Keratinocyte (primary cell): ENCODE measurements around the gene LMAN2L. TPM values are rescaled to one million over a fixed set of nuclear protein-coding genes. Genes with fewer than 3 reads are reported as not detected.

Experiments used
- DNase-seq: peaks from one replicate; pipeline ENCODE4 v3.0.0-alpha.2; 2011; ENCODE audit warnings: low read depth, missing footprints, low spot score
- FAIRE-seq: peaks from 2 replicates; lab custom pipeline; 2011; peaks lifted over from hg19 to GRCh38; lab: Jason Lieb, UNC
- H2AFZ ChIP-seq: 2 replicates; pipeline ENCODE4 v1.6.0; 2012; ENCODE audit warnings: low read length, control low read depth, inconsistent platforms; ENCODE audit not compliant: control insufficient read depth
- H3K27ac ChIP-seq: 2 replicates; pipeline ENCODE4 v1.5.1; 2011; ENCODE audit warnings: low read length; ENCODE audit not compliant: control insufficient read depth, insufficient read depth
- H3K27me3 ChIP-seq: 3 replicates; pipeline ENCODE4 v1.6.0; 2011; ENCODE audit warnings: low read length; ENCODE audit not compliant: control insufficient read depth, insufficient read depth; ENCODE audit errors: extremely low read depth
- H3K36me3 ChIP-seq, 2 experiments: 2 replicates in 1 of 2; 3 replicates in 1 of 2; pipeline ENCODE4 v1.5.1; 2011; ENCODE audit warnings: low read length in 2 of 2, mild to moderate bottlenecking in 1 of 2; ENCODE audit not compliant: control insufficient read depth in 2 of 2, insufficient read depth in 2 of 2; ENCODE audit errors: extremely low read depth in 1 of 2
- H3K4me1 ChIP-seq: 3 replicates; pipeline ENCODE4 v1.5.1; 2011; ENCODE audit warnings: low read length; ENCODE audit not compliant: control insufficient read depth, insufficient read depth; ENCODE audit errors: extremely low read depth
- H3K4me2 ChIP-seq: 3 replicates; pipeline ENCODE4 v1.6.0; 2011; ENCODE audit warnings: low read depth, low read length; ENCODE audit not compliant: control insufficient read depth, insufficient read depth; ENCODE audit errors: extremely low read depth
- H3K4me3 ChIP-seq, 3 experiments: fragments of 200-600 bp in 1 of 3; sonication (generic) in 1 of 3; 2 replicates in 2 of 3; 3 replicates in 1 of 3; pipeline ENCODE4 v1.5.1; 2011 to 2016; ENCODE audit warnings: low read length in 3 of 3, mild to moderate bottlenecking in 3 of 3, control low read depth in 2 of 3, inconsistent platforms in 1 of 3, low read depth in 1 of 3, mixed read lengths in 1 of 3, mixed run types in 1 of 3, moderate library complexity in 1 of 3; ENCODE audit not compliant: control insufficient read depth in 2 of 3, insufficient read depth in 2 of 3; ENCODE audit errors: extremely low read depth in 1 of 3
- H3K79me2 ChIP-seq: 2 replicates; pipeline ENCODE4 v1.6.0; 2012; ENCODE audit warnings: low read length; ENCODE audit not compliant: control insufficient read depth, insufficient read depth
- H3K9ac ChIP-seq: 3 replicates; pipeline ENCODE4 v1.6.0; 2011; ENCODE audit warnings: low read length; ENCODE audit not compliant: control insufficient read depth, insufficient read depth; ENCODE audit errors: extremely low read depth
- H3K9me1 ChIP-seq: 3 replicates; pipeline ENCODE4 v1.6.0; 2011; ENCODE audit warnings: low read length; ENCODE audit not compliant: control insufficient read depth, insufficient read depth; ENCODE audit errors: extremely low read depth
- H3K9me3 ChIP-seq: 2 replicates; pipeline ENCODE4 v1.5.1; 2012; ENCODE audit warnings: low read depth, low read length; ENCODE audit not compliant: control insufficient read depth
- H4K20me1 ChIP-seq: 3 replicates; pipeline ENCODE4 v1.6.0; 2011; ENCODE audit warnings: low read length; ENCODE audit not compliant: control insufficient read depth, insufficient read depth; ENCODE audit errors: extremely low read depth
- CTCF ChIP-seq, 3 experiments: IDR thresholded peaks in 1 of 3; conservative IDR thresholded peaks in 1 of 3; optimal IDR thresholded peaks in 1 of 3; 2 replicates in 2 of 3; 3 replicates in 1 of 3; pipeline versions ENCODE3 to v1.5.1; 2011; ENCODE audit warnings: low read length in 3 of 3, mild to moderate bottlenecking in 3 of 3, moderate library complexity in 2 of 3, control low read depth in 1 of 3, inconsistent platforms in 1 of 3; ENCODE audit not compliant: insufficient read depth in 2 of 3; ENCODE audit errors: extremely low read depth in 1 of 3
- EZH2 ChIP-seq: IDR thresholded peaks from one replicate; pipeline ENCODE4 v1.6.1; 2012; ENCODE audit warnings: inconsistent platforms, mild to moderate bottlenecking, low read length, moderate library complexity
- dilution Hi-C: fragments of 300-500 bp; cut with MboI; formaldehyde crosslinking; loops from one replicate; pipeline ENCODE4 v1.7.0; 2020; ENCODE audit warnings: low sequenced_read_pairs; ENCODE audit not compliant: extremely low pct_ligation_motif_present
- polyA plus RNA-seq, 5 experiments: library from polyadenylated mRNA; depleted of rRNA in 3 of 5; stranded (reverse) in 3 of 5; stranded (forward) in 1 of 5; unstranded in 1 of 5; fragments of >200 nt; gene quantifications; 1 replicate in 1 of 5; 2 replicates in 3 of 5; 3 replicates in 1 of 5; pipeline versions ENCODE4 v1.2.1 to v1.2.3, GENCODE V29; 2011 to 2012; ENCODE audit warnings: missing spikeins in 2 of 5, low read depth in 1 of 5, low replicate concordance in 1 of 5

The LMAN2L gene
- polyA plus RNA-seq, 1 donor (not counting 4 experiments of a cell fraction or from before 2014, with no cell fraction given): 20.7 TPM

GRCh38 chr2:96698221-96698861, 41.5 kb downstream of the LMAN2L start:
- Histone ChIP-seq H3K27ac (no peak overlapping the region), H3K9me1 (no peaks in the 10 kb centered on the region), H3K4me1 (peaks cover 23% of the 10 kb centered on the region), H3K27me3 (no peaks in the 10 kb centered on the region), H3K36me3 (peaks cover 0 to 2% of the 10 kb centered on the region in 2 experiments), H3K9ac (peak overlapping the region; percentile 30), H3K9me3 (no peaks in the 10 kb centered on the region), H4K20me1 (no peaks in the 10 kb centered on the region), H3K4me3 (no peak overlapping the region), H3K79me2 (no peaks in the 10 kb centered on the region), H3K4me2 (peak overlapping the region; percentile 56), H2AFZ (no peak overlapping the region)
- TF ChIP-seq CTCF (optimal IDR thresholded peaks at IDR 0.05 in 1 of 3, IDR thresholded peaks at IDR 0.05 in 1 of 3, conservative IDR thresholded peaks at IDR 0.05 in 1 of 3; ENCODE audit: extremely low read depth in 1 of 3, insufficient read depth in 2 of 3, low read length in 3 of 3) (no peak), EZH2 (no peak)
- FAIRE-seq (peak; percentile 99), DNase-seq (peak; percentile 45)
- dilution Hi-C loops: no loop called here

- Histone ChIP-seq H3K27me3 (no peaks in the 10 kb centered on the region), H3K9ac (no peak overlapping the region), H3K9me1 (no peaks in the 10 kb centered on the region), H3K4me3 (no peak overlapping the region), H3K4me2 (peak overlapping the region; percentile 56), H4K20me1 (no peaks in the 10 kb centered on the region), H3K4me1 (peaks cover 23% of the 10 kb centered on the region), H3K27ac (no peak overlapping the region), H3K9me3 (no peaks in the 10 kb centered on the region), H2AFZ (no peak overlapping the region), H3K36me3 (no peaks in the 10 kb centered on the region), H3K79me2 (no peaks in the 10 kb centered on the region)
- TF ChIP-seq CTCF (optimal IDR thresholded peaks at IDR 0.05 in 1 of 3, IDR thresholded peaks at IDR 0.05 in 1 of 3, conservative IDR thresholded peaks at IDR 0.05 in 1 of 3; ENCODE audit: extremely low read depth in 1 of 3, insufficient read depth in 2 of 3, low read length in 3 of 3): no peak
- no peak for TF ChIP-seq EZH2
- dilution Hi-C loops: no loop called here
- FAIRE-seq: peak; percentile 26
- no peak for DNase-seq
These were observed 42.4 kb downstream of the LMAN2L start for GRCh38 chr2:96697476-96697875.
